Measurements from ENCODE around the gene TXNDC17. TPM values are rescaled to one million over a fixed set of nuclear protein-coding genes. Genes with fewer than 3 reads are reported as not detected.

Gene TXNDC17
- total and polyA plus RNA-seq, 2 of the 4 experiments (the other 2 are of a cell fraction): 45.0 to 494 TPM

GRCh38 chr17:6684881-6685767 lies 44.3 kb downstream of the TXNDC17 start:
- Histone ChIP-seq H2AFZ (replicated peaks; ENCODE audit: low read length, poor library complexity) (no peak overlapping the region), H3K36me3 (ENCODE audit: control insufficient read depth, insufficient read depth, low read length) (no peaks in the 10 kb centered on the region), H3K27ac (ENCODE audit: insufficient read depth, low read length) (no peak overlapping the region), H2BK120ac (ENCODE audit: low read depth, low read length) (no peak overlapping the region), H2BK5ac (ENCODE audit: low read depth, low read length, poor library complexity, severe bottlenecking) (no peak overlapping the region), H4K20me1 (ENCODE audit: insufficient read depth, low read length) (no peaks in the 10 kb centered on the region), H3K79me1 (ENCODE audit: low read depth in 1 of 2, low read length in 2 of 2) (no peaks in the 10 kb centered on the region), H2AK9ac (replicated peaks; ENCODE audit: low read depth, low read length, poor library complexity) (no peak overlapping the region), H3K56ac (ENCODE audit: extremely low read depth, insufficient read depth, low read length) (no peak overlapping the region), H4K8ac (ENCODE audit: low read depth in 2 of 2, low read length in 2 of 2) (no peak overlapping the region), H3K9me3 (ENCODE audit: control insufficient read depth, insufficient read depth, low read length) (no peaks in the 10 kb centered on the region), H3K9ac (ENCODE audit: low read depth, low read length) (no peak overlapping the region), H2AK5ac (ENCODE audit: low read depth, low read length) (no peak overlapping the region), H3K4me2 (ENCODE audit: low read depth, low read length) (no peak overlapping the region), H3K4me1 (ENCODE audit: control insufficient read depth, insufficient read depth, low read length) (no peaks in the 10 kb centered on the region), H3K23ac (ENCODE audit: low read depth, low read length) (no peak overlapping the region), H2BK15ac (ENCODE audit: low read depth, low read length) (no peak overlapping the region), H3K4me3 (ENCODE audit: insufficient read depth, low read depth, low read length) (no peak overlapping the region), H3K4ac (ENCODE audit: low read depth, low read length) (no peak overlapping the region), H2BK20ac (ENCODE audit: low read depth, low read length) (no peak overlapping the region), H3K14ac (replicated peaks; ENCODE audit: low read depth, low read length) (no peak overlapping the region), H4K5ac (ENCODE audit: low read depth, low read length) (no peak overlapping the region), H3K18ac (ENCODE audit: low read depth, low read length) (no peak overlapping the region), H4K91ac (ENCODE audit: insufficient read depth, low read depth, low read length) (no peak overlapping the region), H3K27me3 (ENCODE audit: control insufficient read depth, insufficient read depth, low read length) (peaks cover 6% of the 10 kb centered on the region), H3K9me1 (ENCODE audit: insufficient read depth, low read length) (no peaks in the 10 kb centered on the region)
- in situ Hi-C loops (cut with MboI; ENCODE audit: low sequenced_read_pairs) (no loop called here), dilution Hi-C loops (cut with HindIII; ENCODE audit: low sequenced_read_pairs, unreplicated experiment) (no loop called here), intact Hi-C loops (cut with micrococcal nuclease) (no loop called here)
- DNase-seq: no peak
- ATAC-seq (ENCODE audit: low read depth): no peak
- TF ChIP-seq ELK1 (IDR thresholded peaks at IDR 0.05; ENCODE audit: borderline replicate concordance, low read depth, low read length): no peak
- no peak for TF ChIP-seq RFX5 (IDR thresholded peaks at IDR 0.05; ENCODE audit: low read depth, low read length)
- no peak for TF ChIP-seq USF2 (IDR thresholded peaks at IDR 0.05; ENCODE audit: low read depth, low read length)
- CTCF ChIA-PET: no interaction called here
- WGBS, 2 experiments (ENCODE audit: extremely low coverage in 2 of 2, insufficient read length in 1 of 2): 71% methylated on average over 5 of the region's 14 CpGs; no CpG with 5 or more reads in 1 of the 2 experiments
- BruUV-seq (replicated peaks): no TSS peak
- POLR2A ChIA-PET (ENCODE audit: unreplicated experiment): no interaction called here

All from IMR-90 (cell line).